NOMO-1 treated with DMSO at 0.1 percent for 48 hours (cell line): ENCODE results near the gene HBZ.
A peak's percentile ranks its signal among the peaks of the same experiment; 100 is the strongest.
"Not testable (repeated sequence)": the region's sequence is repeated elsewhere in the genome, so short reads cannot be mapped to it uniquely, and the experiment has no call there.

Source experiments
- DNase-seq: peaks from one replicate; lab custom pipeline; 2025; ENCODE audit not compliant: unreplicated experiment; lab: John Stamatoyannopoulos, UW

HBZ gene

DNA sequence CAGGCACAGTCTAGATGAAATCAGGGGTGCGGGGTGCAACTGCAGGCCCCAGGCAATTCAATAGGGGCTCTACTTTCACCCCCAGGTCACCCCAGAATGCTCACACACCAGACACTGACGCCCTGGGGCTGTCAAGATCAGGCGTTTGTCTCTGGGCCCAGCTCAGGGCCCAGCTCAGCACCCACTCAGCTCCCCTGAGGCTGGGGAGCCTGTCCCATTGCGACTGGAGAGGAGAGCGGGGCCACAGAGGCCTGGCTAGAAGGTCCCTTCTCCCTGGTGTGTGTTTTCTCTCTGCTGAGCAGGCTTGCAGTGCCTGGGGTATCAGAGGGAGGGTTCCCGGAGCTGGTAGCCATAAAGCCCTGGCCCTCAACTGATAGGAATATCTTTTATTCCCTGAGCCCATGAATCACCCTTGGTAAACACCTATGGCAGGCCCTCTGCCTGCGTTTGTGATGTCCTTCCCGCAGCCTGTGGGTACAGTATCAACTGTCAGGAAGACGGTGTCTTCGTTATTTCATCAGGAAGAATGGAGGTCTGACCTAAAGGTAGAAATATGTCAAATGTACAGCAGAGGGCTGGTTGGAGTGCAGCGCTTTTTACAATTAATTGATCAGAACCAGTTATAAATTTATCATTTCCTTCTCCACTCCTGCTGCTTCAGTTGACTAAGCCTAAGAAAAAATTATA lies 25.7 kb downstream of the HBZ start:
- DNase-seq: no peak

DNA sequence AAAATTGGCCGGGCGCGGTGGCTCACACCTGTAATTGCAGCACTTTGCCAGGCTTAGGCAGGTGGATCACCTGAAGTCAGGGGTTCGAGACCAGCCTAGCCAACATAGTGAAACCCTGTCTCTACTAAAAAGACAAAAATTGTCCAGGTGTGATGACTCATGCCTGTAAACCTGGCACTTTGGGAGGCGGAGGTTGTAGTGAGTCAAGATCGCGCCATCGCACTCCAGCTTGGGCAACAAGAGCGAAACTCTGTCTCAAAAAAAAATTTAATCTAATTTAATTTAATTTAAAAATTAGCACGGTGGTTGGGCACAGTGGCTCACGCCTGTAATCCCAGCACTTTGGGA lies 26.2 kb downstream of the HBZ start:
- DNase-seq: no peak

DNA sequence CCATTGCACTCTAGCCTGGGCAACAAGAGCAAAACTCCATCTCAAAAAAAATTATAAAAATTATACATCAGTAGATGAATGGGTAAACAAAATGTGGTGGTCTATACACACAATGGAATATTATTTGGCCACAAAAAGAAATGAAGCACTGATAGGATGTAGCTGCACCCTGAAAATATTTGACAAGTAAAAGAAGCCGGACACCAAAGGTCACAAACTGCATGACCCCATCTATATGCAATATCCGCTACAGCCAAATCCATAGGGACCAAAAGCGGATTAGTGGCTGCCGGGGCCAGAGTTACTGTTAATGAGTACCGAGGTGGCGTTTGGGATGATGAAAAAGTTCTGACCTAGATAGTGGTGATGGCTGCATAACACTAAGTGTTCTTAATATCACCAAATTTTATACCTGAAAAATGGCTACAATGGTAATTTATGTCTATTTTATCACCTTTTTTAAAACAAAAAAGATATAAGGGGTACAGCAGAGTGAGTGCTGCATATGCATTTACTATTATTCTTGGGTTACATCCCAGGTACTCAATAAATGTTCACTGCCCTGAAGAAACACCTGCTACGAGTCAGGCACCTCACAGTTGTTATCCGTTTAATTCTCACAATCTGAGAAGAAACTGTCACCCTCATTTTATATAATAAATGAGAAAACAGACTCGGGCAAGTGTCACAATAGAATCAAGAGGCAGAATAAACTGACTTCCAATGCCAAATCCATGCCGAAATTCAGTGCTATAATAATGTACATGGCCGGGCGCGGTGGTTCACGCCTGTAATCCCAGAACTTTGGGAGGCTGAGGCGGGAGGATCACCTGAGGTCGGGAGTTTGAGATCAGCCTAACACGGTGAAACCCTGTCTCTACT lies 27.0 kb downstream of the HBZ start:
- no peak for DNase-seq

DNA sequence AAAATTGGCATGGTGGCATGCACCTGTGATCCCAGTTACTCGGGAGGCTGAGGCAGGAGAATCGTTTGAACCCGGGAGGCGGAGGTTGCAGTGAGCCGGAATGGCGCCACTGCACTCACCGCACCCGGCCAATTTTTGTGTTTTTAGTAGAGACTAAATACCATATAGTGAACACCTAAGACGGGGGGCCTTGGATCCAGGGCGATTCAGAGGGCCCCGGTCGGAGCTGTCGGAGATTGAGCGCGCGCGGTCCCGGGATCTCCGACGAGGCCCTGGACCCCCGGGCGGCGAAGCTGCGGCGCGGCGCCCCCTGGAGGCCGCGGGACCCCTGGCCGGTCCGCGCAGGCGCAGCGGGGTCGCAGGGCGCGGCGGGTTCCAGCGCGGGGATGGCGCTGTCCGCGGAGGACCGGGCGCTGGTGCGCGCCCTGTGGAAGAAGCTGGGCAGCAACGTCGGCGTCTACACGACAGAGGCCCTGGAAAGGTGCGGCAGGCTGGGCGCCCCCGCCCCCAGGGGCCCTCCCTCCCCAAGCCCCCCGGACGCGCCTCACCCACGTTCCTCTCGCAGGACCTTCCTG lies 27.7 kb downstream of the HBZ start, which contains the start of gene HBQ1:
TSS of gene HBQ1 (plus strand) at position 359 of the 575 bp plus-strand sequence. CDS start at position 387, 28 bp downstream.
- DNase-seq: no peak

GRCh38 chr16:180681-181564 lies 28.5 kb downstream of the HBZ start:
- DNase-seq: peak; percentile 71

DNA sequence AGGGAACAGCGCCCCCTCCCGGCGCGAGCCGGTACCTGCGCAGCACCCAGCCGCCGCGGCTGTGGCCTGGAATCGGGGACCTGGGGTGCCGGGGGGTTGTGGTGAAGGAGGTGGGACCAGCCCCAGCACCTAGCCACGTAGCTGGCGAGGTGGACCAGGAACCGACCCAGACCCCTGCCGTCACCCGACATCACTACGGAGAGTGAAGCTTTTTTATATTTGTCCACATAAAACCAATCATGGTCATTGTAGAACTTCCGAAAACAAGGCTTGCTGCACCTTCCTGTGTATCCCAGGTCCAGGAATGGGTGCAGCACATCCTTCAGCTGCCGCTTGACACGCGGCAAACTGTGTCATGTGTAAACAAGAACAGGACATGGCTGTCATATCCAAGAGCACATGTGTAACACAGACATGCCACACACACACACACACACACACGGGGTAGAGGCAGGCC lies 29.1 kb downstream of the HBZ start:
- DNase-seq: no peak

DNA sequence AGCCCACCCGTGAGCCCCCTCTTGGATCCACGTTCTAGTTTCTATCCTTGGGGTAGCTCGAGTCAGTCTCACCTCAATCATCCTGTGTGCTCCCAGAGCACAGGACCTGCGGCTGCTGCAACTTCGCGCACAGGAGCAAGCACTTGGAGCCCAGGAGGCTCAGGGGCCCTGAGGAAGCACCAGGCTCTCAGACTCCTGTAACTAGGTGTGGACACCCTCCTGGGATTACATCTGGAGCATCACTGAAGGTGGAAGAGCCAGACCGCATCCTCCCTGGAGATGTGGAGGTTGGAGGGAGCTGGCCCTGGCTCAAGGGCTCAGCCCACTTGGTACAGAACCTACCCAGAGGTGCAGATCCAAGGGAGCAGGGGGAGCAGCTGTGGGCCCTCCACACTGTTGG lies 30.6 kb downstream of the HBZ start:
- DNase-seq: no peak

GRCh38 chr16:185213-185612 lies 32.8 kb downstream of the HBZ start:
- no peak for DNase-seq

GRCh38 chr16:185691-186090 lies 33.2 kb downstream of the HBZ start:
- no peak for DNase-seq

DNA sequence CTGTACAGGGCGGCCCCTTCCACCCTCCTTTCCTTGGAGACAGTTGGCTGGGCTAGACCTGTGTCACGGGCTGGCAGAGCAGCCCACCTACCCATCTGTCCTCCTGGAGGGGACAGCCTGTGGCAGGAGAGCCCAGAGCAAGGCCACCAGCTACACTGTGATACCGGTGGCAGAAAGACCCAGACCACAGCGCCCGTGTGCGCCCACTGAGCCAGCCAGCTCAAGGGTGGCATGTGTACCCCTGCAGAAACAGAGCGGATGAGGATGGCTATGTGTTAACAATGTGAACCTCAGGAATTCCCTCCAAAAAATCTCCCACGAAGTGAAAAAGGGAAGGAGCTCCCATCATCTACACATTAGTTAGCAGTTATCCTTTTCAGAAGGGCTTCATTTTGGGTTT lies 34.9 kb downstream of the HBZ start:
- no peak for DNase-seq

DNA sequence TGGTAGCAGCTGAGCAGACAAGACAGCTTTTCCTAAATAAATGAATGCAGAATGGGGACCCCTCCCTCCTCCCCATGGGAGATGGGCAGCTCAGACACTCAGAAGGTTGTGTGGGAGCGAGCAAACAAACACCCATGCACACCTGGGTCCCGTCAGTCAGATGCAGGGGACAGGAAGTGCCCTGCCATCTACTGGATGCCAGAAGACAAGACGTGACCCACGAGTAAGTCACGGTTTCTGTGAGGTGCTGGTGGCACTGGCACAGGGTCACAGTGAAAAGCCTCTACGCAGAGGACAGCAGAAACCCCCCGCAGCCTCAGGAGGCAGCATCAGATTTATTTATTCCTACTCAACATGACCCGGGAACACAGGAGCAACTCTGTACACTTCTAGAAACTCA lies 36.2 kb downstream of the HBZ start:
- DNase-seq: no peak

DNA sequence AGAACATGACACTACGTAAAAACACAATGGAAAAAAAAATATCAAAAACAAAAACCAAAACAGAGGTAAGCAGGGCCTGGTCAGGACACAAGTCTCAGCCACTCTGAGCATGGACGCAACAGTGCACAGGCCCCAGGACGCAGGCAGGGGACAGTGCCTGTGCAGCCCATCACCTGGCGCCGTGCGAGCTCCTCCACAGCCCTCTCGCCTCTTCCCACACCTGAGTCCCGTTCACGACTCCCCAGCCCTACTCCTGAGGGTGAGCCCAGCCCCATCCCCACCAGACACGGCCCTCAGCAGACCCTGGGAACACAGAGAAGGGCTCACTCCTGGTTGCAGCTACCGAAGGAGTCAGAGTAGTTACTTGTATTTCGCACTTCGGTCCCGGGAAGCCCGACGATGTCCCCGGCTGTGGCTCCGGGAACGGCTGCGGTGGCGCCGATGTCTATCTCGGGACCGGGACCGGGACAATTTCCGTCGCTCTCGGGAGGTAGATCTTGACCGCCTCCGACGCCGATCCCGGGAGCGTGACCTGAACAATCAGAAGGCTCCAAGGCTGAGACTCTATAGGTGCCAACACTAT lies 37.3 kb downstream of the HBZ start:
- DNase-seq: no peak

DNA sequence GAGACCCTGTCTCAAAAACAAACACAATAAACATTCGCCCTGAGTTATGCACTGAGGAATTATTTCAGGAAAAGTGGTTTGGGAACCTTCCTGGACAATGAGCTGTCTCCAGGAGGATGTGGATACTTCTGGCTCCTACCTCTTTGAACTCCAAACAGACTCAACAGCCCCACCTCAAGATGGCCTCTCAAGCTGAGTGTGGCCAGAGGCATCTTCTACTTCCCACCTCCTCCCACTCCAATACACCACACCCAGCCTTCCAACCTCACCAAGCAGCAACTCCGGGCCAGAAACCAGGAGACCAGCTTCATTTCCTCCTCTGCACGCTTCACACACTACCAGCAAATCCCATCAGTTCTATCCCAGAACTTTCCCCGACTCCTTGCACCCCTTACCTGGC lies 39.4 kb downstream of the HBZ start:
- DNase-seq: no peak

- DNase-seq: no peak
These were observed 40.2 kb downstream of the HBZ start for GRCh38 chr16:192686-193085.

DNA sequence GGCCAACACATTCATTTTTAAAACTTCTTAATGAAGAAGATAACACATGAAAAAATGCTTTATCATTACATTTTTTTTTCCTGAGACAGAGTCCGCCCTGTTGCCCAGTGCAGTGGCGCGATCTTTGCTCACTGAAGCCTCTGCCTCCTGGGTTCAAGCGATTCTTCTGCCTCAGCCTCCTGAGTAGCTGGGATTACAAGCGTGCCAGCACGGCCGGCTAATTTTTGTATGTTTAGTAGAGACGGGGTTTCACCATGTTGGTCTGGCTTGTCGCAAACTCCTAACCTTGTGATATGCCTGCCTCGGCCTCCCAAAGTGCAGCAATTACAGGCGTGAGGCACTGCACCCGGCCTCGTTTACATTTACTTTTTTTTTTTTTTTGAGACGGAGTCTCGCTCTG lies 41.0 kb downstream of the HBZ start:
- no peak for DNase-seq

GRCh38 chr16:194516-194915 lies 42.1 kb downstream of the HBZ start:
- DNase-seq: no peak

DNA sequence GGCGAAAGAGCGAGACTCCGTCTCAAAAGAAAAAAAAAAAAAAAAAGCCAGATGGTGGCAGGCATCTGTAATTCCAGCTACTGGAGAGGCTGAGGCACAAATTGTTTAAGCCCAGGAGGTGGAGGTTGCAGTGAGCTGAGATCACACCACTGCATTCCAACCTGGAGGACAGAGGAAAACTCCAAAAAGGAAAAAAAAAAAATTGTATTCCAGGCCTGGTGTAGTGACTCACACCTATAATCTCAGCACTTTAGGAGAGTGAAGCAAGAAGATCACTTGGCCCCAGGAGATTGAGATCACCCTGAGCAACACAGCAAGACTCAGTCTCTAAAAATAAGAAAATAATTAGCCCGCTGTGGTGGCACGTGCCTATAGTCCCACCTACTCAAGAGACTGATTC lies 47.9 kb downstream of the HBZ start:
- no peak for DNase-seq

DNA sequence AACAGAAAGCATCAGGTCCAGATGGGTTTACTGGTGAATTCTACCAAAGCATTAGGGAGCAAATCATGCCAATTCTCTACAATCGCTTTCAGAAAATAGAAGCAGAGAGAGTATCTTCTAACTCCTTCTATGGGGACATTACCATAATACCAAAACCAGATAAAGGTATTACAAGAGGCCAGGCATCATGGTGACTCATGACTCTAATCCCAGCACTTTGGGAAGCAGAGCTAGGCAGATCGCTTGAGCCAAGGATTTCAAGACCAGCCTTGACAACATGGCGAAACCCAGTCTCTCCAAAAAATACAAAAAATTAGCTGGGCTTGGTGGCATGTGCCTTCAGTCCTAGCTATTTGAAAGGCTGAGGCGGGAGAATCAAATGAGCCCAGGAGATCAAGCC lies 50.8 kb downstream of the HBZ start:
- no peak for DNase-seq

DNA sequence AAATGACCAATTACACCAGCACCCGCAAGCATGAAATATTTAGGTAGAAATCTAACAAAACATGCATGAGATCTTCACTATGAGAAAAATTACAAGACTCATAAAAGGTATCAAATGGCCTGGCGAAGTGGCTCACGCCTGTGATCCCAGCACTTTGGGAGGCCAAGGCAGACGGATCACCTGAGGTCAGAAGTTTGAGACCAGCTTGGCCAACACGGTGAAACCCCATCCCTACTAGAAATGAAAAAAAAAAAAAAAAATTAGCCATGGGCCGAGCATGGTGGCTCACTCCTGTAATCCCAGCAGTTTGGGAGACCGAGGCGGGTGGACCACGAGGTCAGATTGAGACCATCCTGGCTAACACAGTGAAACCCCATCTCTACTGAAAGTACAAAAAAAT lies 51.6 kb downstream of the HBZ start:
- not testable (repeated sequence) for DNase-seq
